CD4-positive, alpha-beta T cell treated with Interleukin-21 for 1 hour (primary cell): ENCODE measurements around the gene ADAP1.

Experiments
- DNase-seq: peaks from one replicate; pipeline ENCODE4 v3.0.0-alpha.2; 2020

Gene ADAP1

GRCh38 chr7:988426-988911 lies 34.0 kb upstream of the ADAP1 start:
- no peak for DNase-seq

- no peak for DNase-seq
Observed at GRCh38 chr7:987909-988308, 33.4 kb upstream of the ADAP1 start.

DNA sequence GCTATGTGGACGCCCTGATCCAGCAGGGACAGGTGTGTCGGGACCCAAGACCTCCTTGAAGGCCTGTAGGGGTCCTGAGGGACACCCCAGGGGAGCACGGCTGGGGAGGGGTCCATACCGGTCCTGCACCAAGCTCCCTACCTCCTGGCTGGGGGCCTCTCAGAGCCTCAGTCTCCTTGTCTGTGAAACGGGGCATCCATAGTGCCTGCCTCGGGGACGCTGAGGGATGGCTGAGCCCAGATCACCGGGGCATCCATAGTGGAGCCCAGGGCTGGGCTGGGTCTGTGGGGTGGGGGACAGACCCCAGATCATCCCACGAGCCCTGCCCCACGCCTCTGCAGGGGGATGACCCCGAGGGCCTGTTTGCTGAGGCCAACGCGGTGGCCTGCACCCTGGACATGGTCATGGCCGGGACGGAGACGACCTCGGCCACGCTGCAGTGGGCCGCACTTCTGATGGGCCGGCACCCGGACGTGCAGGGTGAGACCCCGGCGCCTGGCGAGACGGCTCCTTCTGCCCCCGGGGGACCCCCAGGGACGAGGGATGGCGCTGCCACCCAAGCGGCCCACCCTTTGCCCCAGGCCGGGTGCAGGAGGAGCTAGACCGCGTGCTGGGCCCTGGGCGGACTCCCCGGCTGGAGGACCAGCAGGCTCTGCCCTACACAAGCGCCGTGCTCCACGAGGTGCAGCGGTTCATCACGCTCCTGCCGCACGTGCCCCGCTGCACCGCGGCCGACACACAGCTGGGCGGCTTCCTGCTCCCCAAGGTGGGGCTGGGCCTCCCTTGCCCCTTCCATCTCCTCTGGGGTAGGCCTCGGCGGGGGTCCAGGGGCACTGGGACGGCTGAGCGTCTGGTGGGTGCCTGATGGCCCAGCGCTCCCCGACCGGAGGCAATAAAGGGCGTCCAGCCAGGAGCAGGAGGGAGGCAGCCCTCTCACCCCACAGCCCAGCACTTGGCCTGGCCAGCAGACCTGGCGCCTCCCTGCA lies 32.6 kb upstream of the ADAP1 start:
- DNase-seq: no peak

DNA sequence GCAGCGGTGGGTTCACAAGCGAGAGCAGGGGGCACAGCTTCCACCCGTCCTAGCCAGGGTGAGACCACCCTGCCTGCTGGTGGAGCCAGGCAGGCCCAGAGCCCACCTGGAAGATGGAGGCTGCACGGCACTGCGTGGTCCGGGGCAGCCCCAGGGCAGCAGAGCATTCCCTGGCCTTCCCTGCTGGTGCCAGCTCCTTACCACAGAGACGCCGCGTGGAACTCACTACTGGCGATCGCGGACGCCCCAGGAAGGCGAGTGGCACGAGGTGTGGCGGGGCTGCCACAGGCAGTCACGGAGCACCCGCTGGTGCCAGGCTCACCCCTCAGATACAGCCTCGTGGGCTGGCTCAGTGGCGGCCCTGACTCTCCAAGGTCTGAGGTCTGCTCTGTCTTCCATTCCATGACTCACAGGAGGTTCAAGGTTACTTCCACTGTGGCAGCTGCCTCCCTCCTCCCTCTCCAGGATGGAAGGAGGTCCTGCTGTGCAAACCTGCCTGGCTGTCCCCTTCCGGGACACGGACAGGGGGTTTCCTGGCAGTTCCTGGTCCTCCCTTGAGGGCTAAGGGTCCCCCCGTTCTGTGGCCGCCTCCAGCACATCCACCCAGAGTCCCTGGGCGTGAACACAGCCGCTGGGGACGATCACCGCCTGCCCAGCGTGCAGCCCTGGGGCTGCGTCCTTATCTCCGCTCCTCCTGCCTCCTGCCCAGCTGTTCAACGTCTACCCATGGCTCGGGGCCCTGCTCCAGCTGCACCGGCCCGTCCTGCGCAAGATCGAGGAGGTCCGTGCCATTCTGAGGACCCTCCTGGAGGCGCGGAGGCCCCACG lies 31.6 kb upstream of the ADAP1 start:
- DNase-seq: no peak

DNA sequence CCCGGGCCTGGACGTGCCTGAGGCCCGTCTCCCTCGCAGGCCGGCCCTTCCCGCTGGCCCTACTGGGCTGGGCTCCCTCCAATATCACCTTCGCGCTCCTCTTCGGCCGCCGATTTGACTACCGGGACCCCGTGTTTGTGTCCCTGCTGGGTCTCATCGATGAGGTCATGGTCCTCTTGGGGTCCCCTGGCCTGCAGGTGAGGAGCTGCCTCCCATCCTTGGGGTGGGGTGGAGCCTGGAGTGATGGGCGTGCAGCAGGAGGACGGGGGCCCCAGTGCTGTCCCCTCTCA lies 30.6 kb upstream of the ADAP1 start:
- no peak for DNase-seq

- DNase-seq: no peak
Observed at GRCh38 chr7:984361-985126, 30.1 kb upstream of the ADAP1 start.

GRCh38 chr7:983616-984071 lies 29.2 kb upstream of the ADAP1 start:
- DNase-seq: no peak

DNA sequence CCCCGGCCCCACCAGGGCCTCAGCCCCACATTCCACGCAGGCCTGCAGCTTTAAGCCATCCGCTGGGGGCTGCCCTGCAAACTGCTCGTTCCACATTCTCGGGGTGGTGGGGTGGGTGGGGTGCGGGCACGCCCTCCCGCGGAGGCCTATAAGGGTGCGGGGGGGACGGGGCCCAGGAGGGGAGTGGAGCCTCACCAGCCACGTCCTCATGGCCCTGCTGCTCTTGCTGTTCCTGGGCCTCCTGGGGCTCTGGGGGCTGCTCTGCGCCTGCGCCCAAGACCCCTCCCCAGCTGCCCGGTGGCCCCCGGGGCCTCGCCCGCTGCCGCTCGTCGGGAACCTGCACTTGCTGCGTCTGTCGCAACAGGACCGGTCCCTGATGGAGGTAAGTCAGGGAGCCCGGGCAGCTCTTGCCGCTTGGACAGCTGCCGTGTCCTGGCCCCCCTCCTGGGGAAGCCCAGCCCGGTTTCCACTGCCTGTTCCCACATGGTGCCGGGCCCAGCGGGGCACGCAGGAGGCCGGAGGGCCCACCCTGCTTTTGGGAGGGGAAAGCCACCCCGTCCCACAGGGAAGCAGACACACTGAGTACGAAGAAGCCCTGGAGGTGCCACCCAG lies 28.6 kb upstream of the ADAP1 start, which contains the start of gene CYP2W1:
CYP2W1 (plus strand) TSS at position 178 of the 612 bp plus-strand sequence; CDS start at position 209, 31 bp downstream.
- DNase-seq: no peak

- DNase-seq: no peak
Observed at GRCh38 chr7:982511-983003, 28.1 kb upstream of the ADAP1 start.

GRCh38 chr7:981793-982510 lies 27.5 kb upstream of the ADAP1 start:
- no peak for DNase-seq

DNA sequence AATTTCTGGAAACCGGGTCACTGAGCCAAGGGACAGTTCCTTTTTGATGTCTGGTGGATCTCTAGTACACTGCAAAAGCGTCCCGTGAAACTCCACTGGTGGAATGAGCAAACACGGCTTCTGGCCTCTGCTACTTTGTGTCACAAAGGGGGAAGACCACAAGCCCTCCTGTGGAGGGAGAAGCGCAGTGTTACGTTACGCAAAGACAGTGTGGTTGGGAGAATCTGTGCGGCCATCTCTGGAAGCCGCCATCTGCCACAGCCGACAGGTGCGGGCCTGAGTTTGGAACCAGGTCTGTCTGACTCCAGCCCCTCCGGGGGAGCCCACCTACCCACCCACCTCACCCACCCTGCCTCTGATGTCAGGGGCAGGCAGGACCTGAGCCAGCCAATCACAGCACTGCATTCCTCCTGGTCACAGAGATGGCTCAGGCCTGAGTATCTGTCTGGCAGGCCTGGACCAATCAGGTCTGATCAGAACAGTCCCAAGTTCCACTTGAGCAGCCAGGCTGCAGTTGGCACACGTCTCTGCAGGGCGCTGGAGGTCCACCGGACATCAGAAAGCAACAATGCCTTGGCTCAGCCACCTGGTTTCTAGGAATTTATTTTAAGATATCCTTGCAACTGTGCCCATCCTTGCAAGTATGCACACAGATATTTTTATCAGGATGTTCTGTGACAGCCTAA lies 25.5 kb upstream of the ADAP1 start:
- DNase-seq: no peak

GRCh38 chr7:979151-979550 lies 24.7 kb upstream of the ADAP1 start:
- no peak for DNase-seq

DNA sequence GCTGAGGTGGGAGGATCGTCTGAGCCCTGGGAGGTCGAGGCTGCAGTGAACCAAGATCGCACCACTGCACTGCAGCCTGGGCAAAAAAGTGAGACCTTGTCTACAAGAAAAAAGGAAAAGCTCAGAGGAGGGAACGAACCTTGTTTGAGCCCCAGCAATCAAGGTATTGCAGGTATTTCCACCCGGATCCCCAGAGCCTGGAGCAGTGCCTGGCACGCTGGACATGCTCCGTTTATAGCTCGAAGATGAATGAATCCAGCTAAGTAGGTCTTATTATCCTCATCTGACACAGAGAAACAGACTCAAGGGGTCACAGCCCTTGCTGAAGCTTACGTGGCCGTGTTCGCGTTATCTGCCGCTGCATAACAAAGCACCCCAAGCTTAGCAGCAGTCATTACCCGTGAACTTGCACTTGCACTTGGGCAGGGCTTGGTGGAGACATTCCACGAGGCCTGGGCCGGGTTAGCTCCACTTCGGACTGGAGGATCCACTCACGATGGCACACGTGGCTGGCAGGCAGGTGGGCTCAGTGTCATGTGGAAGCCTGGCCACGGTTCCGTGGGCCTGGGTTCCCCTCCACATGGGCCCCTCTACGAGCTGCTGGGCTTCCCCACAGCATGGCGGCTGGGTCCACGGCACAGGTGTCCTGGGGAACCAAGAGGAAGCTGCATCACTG lies 24.1 kb upstream of the ADAP1 start:
- DNase-seq: no peak

GRCh38 chr7:978049-978346 lies 23.5 kb upstream of the ADAP1 start:
- DNase-seq: no peak

- no peak for DNase-seq
Observed at GRCh38 chr7:977326-978048, 23.0 kb upstream of the ADAP1 start.

DNA sequence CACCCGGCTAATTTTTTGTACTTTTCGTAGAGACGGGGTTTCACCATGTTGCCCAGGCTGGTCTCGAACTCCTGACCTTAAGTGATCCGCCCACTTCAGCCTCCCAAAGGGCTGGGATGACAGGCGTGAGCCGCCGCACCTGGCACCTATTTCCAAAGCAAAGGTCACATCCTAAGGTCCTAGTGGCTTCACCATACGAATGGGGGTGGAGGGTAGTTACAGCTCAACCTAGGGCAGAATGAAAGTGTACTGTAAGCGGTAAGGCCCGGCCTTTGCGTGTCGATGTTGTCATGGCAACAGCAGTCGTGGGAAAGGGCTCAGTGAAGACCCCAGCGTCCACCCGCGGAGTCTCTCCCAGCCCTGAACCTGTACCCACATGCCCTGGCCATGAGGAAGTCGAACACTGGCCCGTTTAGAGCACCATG lies 22.4 kb upstream of the ADAP1 start:
- DNase-seq: no peak

- DNase-seq: no peak
Observed at GRCh38 chr7:975702-976473, 21.4 kb upstream of the ADAP1 start.

DNA sequence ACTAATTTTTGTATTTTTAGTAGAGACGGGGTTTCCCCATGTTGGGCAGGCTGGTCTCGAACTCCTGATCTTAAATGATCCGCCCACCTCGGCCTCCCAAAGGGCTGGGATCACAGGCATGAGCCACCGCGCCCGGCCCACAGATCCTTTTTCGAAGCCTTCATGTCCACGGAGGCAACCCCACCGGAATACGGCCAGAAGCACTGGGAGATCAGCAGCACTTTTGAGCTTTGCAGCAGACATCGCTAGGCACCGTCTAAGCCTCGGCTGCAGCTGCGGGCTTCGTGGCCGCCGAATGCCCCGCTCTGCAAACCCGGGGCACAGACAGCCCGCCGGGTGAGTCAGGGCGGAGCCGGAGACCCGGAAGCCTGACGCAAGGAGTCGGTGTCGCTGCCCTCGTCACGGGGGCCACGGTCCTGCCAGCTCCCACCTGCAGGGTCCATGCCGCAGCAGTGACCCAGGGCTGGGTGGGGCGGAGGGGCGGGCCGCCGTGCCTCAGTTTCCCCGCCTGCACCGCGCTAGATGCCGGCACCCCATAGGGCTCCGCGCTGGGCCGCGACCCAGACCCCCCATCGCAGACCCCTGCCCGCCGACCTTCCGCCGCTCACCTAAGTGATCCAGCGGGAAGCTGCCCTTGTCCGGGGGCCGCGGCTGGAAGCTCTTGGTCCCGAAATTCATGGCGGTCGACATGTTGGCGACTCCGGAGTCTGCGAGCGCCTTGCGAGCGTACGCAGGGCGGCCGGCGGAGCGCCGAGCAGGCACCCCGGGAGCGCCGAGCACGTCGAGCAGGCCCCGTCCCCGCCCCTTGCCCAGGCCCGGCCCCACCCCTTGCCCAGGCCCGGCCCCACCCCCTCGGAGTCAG lies 20.6 kb upstream of the ADAP1 start, which contains the start of gene COX19:
COX19 (minus strand) TSS at position 730 of the 862 bp plus-strand sequence; CDS start at position 690, 40 bp downstream.
- DNase-seq: peak; percentile 91
